HepG2 (cell line): Measurements from ENCODE around the gene SECTM1. TPM values are rescaled to one million over a fixed set of nuclear protein-coding genes. Genes with fewer than 3 reads are reported as not detected.

Source experiments
- ATF7 ChIP-seq, 2 experiments: fragments of 450-650 bp in 1 of 2; sonication (generic) in 1 of 2; formaldehyde crosslinking in 1 of 2; IDR thresholded peaks; 2 replicates each; pipeline versions ENCODE4 v1.4.0 to v1.6.1; 2016 to 2020; ENCODE audit warnings: antibody characterized with exemption in 1 of 2, mild to moderate bottlenecking in 1 of 2, missing genetic modification reagents in 1 of 2
- CBX1 ChIP-seq: IDR thresholded peaks from one replicate; pipeline ENCODE4 v1.6.1; 2016; ENCODE audit warnings: antibody characterized with exemption, low read depth
- HHEX ChIP-seq: IDR thresholded peaks from 2 replicates; pipeline ENCODE4 v1.6.1; 2016; ENCODE audit warnings: control low read depth
- KDM5A ChIP-seq: fragments of 200-600 bp; sonication (generic); IDR thresholded peaks from 2 replicates; pipeline ENCODE4 v1.7.0; 2018; ENCODE audit warnings: antibody characterized with exemption, mild to moderate bottlenecking, low read length, borderline replicate concordance
- MATR3 ChIP-seq: sonication (generic); formaldehyde crosslinking; IDR thresholded peaks from 2 replicates; pipeline ENCODE4 v1.4.0; 2020; ENCODE audit warnings: missing genetic modification reagents
- SETDB1 ChIP-seq: sonication (generic); formaldehyde crosslinking; IDR thresholded peaks from 2 replicates; pipeline ENCODE4 v1.5.1; 2020; ENCODE audit warnings: missing genetic modification reagents, mild to moderate bottlenecking, borderline replicate concordance
- SSRP1 ChIP-seq: IDR thresholded peaks from 2 replicates; pipeline ENCODE4 v1.6.1; 2016; ENCODE audit warnings: control low read depth
- STAT5B ChIP-seq: sonication (generic); formaldehyde crosslinking; IDR thresholded peaks from 2 replicates; pipeline ENCODE4 v1.4.0; 2020; ENCODE audit warnings: missing genetic modification reagents
- TMF1 ChIP-seq: sonication (generic); formaldehyde crosslinking; IDR thresholded peaks from 2 replicates; pipeline ENCODE4 v1.8.1; 2022; ENCODE audit warnings: low read depth, missing genetic modification reagents
- XRCC5 ChIP-seq: fragments of 200-400 bp; formaldehyde crosslinking; optimal IDR thresholded peaks from 2 replicates; pipeline ENCODE3; 2017; ENCODE audit warnings: mild to moderate bottlenecking, low read length
- ZNF17 ChIP-seq: sonication (generic); formaldehyde crosslinking; IDR thresholded peaks from 2 replicates; pipeline ENCODE4 v1.5.0; 2020; ENCODE audit warnings: mild to moderate bottlenecking, missing genetic modification reagents
- ZNF205 ChIP-seq: IDR thresholded peaks from 2 replicates; pipeline ENCODE4 v1.6.1; 2018; ENCODE audit warnings: missing biosample characterization, missing genetic modification reagents
- ZNF577 ChIP-seq: sonication (generic); formaldehyde crosslinking; IDR thresholded peaks from 2 replicates; pipeline ENCODE4 v1.4.0; 2020; ENCODE audit warnings: mild to moderate bottlenecking, low read depth, missing genetic modification reagents, borderline replicate concordance
- ZNF709 ChIP-seq: sonication (generic); formaldehyde crosslinking; IDR thresholded peaks from 2 replicates; pipeline ENCODE4 v1.5.0; 2020; ENCODE audit warnings: mild to moderate bottlenecking, missing genetic modification reagents
- ZNF782 ChIP-seq: sonication (generic); formaldehyde crosslinking; IDR thresholded peaks from 2 replicates; pipeline ENCODE4 v1.4.0; 2020; ENCODE audit warnings: missing genetic modification reagents, mild to moderate bottlenecking, borderline replicate concordance
- polyA plus RNA-seq, 8 experiments: library from polyadenylated mRNA; depleted of rRNA in 3 of 8; stranded (reverse) in 7 of 8; unstranded in 1 of 8; fragments of >200 nt; fragmentation: Illumina TruSeq in 4 of 8; extraction: Trizol in 4 of 8; gene quantifications; 2 replicates each; pipeline versions ENCODE4 v1.2.1 to v1.2.3, GENCODE V29; 2011 to 2016; ENCODE audit warnings: low read depth in 4 of 8, missing spikeins in 1 of 8, mixed read lengths in 1 of 8; ENCODE audit not compliant: insufficient read depth in 1 of 8
- total RNA-seq, 5 experiments: library from RNA; depleted of rRNA; stranded (reverse); fragments of >200 nt; fragmentation: Illumina TruSeq; extraction: Trizol; gene quantifications; 2 replicates each; pipeline ENCODE4 v1.2.3, GENCODE V29; 2016; ENCODE audit warnings: low read depth in 1 of 5
- TF ChIP-seq, protein P1 (sequence below): sonication (generic); formaldehyde crosslinking; IDR thresholded peaks from 2 replicates; pipeline ENCODE4 v1.4.0; 2020; ENCODE audit warnings: missing genetic modification reagents
- TF ChIP-seq, protein P2 (sequence below), 2 experiments: sonication (generic) in 1 of 2; formaldehyde crosslinking in 1 of 2; IDR thresholded peaks; 2 replicates each; pipeline versions ENCODE4 v1.5.1 to v1.6.1; 2011 to 2020; ENCODE audit warnings: borderline replicate concordance in 1 of 2, low read depth in 1 of 2, low read length in 1 of 2, mild to moderate bottlenecking in 1 of 2, missing genetic modification reagents in 1 of 2, moderate library complexity in 1 of 2
- TF ChIP-seq, protein P3 (sequence below): sonication (generic); formaldehyde crosslinking; IDR thresholded peaks from 2 replicates; pipeline ENCODE4 v1.9.0; 2021; ENCODE audit warnings: missing genetic modification reagents, borderline replicate concordance
- TF ChIP-seq, protein P4 (sequence below): sonication (generic); formaldehyde crosslinking; IDR thresholded peaks from 2 replicates; pipeline ENCODE4 v1.5.0; 2020; ENCODE audit warnings: missing genetic modification reagents
- TF ChIP-seq, protein P5 (sequence below): sonication (generic); formaldehyde crosslinking; IDR thresholded peaks from 2 replicates; pipeline ENCODE4 v1.4.0; 2020; ENCODE audit warnings: missing genetic modification reagents; ENCODE audit errors: not compliant biosample characterization

The SECTM1 gene
- total and polyA plus RNA-seq, 2 of the 13 experiments (the other 11 are each of a cell fraction or from before 2014, with no cell fraction given): 3.5 to 5.3 TPM

DNA sequence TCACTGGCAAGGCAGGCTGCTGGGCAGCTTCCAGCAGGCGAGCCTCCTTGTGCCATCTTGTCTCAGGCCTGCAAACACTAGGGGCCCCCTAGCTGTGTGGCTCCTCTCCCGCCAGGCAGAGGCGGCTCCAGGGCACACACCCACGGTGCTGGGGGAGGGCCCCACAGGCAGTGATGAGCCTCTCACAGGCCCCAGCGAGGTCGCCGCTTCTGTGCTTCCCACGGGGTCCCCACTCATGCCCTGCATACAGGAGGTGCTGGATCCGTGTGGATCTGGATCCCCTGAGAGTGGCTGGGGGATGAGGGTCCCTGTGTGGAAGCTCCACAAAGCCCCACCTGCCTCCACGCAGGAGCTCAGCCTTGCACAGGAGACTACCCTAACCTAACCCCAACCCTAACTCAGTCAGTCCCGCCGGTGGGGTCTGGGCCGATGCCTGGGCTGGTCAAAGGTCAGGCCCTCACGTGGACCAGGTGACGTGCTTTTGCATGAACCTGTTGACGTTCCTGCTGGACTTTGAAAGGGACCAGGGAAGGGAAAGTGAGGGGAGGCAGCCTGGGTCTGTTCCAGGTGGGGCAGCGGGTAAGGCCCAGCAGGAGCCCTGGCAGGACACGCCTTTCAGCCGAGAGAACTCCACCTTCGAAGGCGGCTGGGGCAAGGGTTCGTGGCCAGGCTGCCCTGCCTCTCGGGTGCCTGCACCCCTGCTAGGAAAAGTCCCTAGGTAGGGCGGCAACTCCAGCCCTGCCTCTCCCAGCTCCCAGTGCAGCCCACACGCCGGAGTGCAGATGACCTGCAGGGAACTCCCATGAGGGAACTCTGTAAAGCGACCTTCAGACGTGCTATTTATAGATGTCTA is 5.2 kb downstream of the SECTM1 start (continued):
- TF ChIP-seq ZNF205 (CRISPR knock-in tag) (peak; percentile 60; the same call in 1 of the 2 replicates), TMF1 (CRISPR knock-in tag) (peak; percentile 95), SSRP1 (CRISPR knock-in tag) (peak; percentile 92; the same call in 1 of the 2 replicates), HHEX (CRISPR knock-in tag) (peak; percentile 40; the same call in 1 of the 2 replicates), ZNF709 (CRISPR knock-in tag) (peak; percentile 87; the same call in 1 of the 2 replicates), MATR3 (CRISPR knock-in tag) (no peak), CBX1 (no peak), ZNF577 (no peak), STAT5B (CRISPR knock-in tag) (peak; percentile 82), ZNF782 (CRISPR knock-in tag) (0 out of 2 replicates have a peak, but pooled peaks have one; percentile 51), SETDB1 (CRISPR knock-in tag) (no peak), KDM5A (no peak), ATF7 (IDR thresholded peaks at IDR 0.05) (peak; percentile 68), ATF7 (CRISPR knock-in tag; IDR thresholded peaks at IDR 0.05) (peak; percentile 96), XRCC5 (peak; percentile 69), ZNF17 (CRISPR knock-in tag) (no peak)
- TF ChIP-seq, protein P1, sequence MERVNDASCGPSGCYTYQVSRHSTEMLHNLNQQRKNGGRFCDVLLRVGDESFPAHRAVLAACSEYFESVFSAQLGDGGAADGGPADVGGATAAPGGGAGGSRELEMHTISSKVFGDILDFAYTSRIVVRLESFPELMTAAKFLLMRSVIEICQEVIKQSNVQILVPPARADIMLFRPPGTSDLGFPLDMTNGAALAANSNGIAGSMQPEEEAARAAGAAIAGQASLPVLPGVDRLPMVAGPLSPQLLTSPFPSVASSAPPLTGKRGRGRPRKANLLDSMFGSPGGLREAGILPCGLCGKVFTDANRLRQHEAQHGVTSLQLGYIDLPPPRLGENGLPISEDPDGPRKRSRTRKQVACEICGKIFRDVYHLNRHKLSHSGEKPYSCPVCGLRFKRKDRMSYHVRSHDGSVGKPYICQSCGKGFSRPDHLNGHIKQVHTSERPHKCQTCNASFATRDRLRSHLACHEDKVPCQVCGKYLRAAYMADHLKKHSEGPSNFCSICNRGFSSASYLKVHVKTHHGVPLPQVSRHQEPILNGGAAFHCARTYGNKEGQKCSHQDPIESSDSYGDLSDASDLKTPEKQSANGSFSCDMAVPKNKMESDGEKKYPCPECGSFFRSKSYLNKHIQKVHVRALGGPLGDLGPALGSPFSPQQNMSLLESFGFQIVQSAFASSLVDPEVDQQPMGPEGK (CRISPR knock-in tag): peak; percentile 84
- TF ChIP-seq, protein P2, sequence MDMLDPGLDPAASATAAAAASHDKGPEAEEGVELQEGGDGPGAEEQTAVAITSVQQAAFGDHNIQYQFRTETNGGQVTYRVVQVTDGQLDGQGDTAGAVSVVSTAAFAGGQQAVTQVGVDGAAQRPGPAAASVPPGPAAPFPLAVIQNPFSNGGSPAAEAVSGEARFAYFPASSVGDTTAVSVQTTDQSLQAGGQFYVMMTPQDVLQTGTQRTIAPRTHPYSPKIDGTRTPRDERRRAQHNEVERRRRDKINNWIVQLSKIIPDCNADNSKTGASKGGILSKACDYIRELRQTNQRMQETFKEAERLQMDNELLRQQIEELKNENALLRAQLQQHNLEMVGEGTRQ (IDR thresholded peaks at IDR 0.05; ENCODE audit: low read depth, low read length): peak; percentile 81
- TF ChIP-seq, protein P2 (CRISPR knock-in tag; IDR thresholded peaks at IDR 0.05; ENCODE audit: borderline replicate concordance): peak; percentile 89
- TF ChIP-seq, protein P3, sequence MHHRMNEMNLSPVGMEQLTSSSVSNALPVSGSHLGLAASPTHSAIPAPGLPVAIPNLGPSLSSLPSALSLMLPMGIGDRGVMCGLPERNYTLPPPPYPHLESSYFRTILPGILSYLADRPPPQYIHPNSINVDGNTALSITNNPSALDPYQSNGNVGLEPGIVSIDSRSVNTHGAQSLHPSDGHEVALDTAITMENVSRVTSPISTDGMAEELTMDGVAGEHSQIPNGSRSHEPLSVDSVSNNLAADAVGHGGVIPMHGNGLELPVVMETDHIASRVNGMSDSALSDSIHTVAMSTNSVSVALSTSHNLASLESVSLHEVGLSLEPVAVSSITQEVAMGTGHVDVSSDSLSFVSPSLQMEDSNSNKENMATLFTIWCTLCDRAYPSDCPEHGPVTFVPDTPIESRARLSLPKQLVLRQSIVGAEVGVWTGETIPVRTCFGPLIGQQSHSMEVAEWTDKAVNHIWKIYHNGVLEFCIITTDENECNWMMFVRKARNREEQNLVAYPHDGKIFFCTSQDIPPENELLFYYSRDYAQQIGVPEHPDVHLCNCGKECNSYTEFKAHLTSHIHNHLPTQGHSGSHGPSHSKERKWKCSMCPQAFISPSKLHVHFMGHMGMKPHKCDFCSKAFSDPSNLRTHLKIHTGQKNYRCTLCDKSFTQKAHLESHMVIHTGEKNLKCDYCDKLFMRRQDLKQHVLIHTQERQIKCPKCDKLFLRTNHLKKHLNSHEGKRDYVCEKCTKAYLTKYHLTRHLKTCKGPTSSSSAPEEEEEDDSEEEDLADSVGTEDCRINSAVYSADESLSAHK: no peak
- TF ChIP-seq, protein P4, sequence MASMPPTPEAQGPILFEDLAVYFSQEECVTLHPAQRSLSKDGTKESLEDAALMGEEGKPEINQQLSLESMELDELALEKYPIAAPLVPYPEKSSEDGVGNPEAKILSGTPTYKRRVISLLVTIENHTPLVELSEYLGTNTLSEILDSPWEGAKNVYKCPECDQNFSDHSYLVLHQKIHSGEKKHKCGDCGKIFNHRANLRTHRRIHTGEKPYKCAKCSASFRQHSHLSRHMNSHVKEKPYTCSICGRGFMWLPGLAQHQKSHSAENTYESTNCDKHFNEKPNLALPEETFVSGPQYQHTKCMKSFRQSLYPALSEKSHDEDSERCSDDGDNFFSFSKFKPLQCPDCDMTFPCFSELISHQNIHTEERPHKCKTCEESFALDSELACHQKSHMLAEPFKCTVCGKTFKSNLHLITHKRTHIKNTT (CRISPR knock-in tag): no peak
- TF ChIP-seq, protein P5, sequence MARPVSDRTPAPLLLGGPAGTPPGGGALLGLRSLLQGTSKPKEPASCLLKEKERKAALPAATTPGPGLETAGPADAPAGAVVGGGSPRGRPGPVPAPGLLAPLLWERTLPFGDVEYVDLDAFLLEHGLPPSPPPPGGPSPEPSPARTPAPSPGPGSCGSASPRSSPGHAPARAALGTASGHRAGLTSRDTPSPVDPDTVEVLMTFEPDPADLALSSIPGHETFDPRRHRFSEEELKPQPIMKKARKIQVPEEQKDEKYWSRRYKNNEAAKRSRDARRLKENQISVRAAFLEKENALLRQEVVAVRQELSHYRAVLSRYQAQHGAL (CRISPR knock-in tag): no peak
